Measurements from ENCODE around the gene WDR26. TPM values are rescaled to one million over a fixed set of nuclear protein-coding genes. Genes with fewer than 3 reads are reported as not detected.
A peak's percentile ranks its signal among the peaks of the same experiment; 100 is the strongest.

WDR26 gene
- total RNA-seq, 1 donor from 2014 or later, result 106 TPM

DNA sequence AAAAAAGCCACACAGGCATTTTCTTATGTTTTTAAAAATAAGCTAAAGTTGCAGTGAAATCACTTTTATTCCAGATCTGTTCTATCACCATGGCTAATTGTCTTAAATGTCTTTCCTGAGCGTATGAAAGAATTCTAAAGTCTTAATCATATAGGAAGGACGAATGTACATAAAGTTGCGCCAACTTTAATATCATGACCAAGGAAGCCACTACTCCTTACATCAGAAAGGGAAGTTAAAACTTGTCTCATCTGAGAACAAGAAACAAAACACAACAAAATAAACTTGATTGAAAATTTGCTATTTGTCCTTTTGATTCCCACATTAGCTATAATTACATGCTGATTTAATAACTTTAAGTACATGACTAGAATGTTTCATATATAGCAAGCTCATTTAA, 51.4 kb downstream of the WDR26 start:
- Mint-ChIP-seq H3K27me3 (ENCODE audit: unreplicated experiment) (no peaks in the 10 kb centered on the region), H3K9me3 (ENCODE audit: unreplicated experiment) (no peaks in the 10 kb centered on the region), H3K27ac (ENCODE audit: unreplicated experiment) (no peak overlapping the region), H3K36me3 (ENCODE audit: unreplicated experiment) (peaks cover 29% of the 10 kb centered on the region), H3K4me1 (ENCODE audit: unreplicated experiment) (peaks cover 13% of the 10 kb centered on the region), H3K4me3 (ENCODE audit: unreplicated experiment) (no peak overlapping the region)
- TF ChIP-seq, protein P1, sequence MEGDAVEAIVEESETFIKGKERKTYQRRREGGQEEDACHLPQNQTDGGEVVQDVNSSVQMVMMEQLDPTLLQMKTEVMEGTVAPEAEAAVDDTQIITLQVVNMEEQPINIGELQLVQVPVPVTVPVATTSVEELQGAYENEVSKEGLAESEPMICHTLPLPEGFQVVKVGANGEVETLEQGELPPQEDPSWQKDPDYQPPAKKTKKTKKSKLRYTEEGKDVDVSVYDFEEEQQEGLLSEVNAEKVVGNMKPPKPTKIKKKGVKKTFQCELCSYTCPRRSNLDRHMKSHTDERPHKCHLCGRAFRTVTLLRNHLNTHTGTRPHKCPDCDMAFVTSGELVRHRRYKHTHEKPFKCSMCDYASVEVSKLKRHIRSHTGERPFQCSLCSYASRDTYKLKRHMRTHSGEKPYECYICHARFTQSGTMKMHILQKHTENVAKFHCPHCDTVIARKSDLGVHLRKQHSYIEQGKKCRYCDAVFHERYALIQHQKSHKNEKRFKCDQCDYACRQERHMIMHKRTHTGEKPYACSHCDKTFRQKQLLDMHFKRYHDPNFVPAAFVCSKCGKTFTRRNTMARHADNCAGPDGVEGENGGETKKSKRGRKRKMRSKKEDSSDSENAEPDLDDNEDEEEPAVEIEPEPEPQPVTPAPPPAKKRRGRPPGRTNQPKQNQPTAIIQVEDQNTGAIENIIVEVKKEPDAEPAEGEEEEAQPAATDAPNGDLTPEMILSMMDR (IDR thresholded peaks at IDR 0.05), result no peak
- no peak for DNase-seq (ENCODE audit: extremely low spot score, unreplicated experiment)

DNA sequence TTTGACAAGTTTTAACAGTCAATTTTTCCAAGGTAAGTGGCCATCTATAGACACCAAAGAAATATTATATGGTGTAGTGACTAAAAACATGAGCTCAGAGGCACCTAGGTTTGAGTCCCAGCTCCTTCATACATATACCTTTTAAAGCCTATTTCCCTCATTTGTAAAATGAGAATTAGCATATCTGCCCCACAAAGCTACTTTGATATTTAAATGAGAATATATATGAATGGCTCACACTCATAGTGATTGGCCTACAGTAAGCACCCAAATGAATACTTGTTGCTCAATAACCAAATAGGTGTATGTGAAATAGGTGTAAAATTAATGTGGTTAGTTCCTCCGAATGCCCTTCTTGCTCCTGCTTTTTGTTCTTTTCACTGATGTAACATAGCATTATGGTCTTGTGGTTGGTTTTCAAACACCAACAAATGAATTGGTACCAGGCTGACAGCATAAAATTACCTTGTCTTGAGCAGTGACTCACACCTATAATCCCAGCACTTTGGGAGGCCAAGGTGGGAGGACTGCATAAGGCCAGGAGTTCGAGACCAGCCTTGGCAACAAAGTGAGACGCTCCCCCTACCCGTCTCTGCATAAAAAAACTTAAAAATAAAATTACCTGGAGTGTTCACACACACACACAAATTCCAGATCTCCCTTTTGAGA, 52.6 kb downstream of the WDR26 start:
- H3K36me3 Mint-ChIP-seq (ENCODE audit: unreplicated experiment), result peaks cover 29% of the 10 kb centered on the region
- H3K27me3 Mint-ChIP-seq (ENCODE audit: unreplicated experiment), result no peaks in the 10 kb centered on the region
- peaks cover 14% of the 10 kb centered on the region for H3K4me1 Mint-ChIP-seq (ENCODE audit: unreplicated experiment)
- H3K27ac Mint-ChIP-seq (ENCODE audit: unreplicated experiment), result no peak overlapping the region
- DNase-seq (ENCODE audit: extremely low spot score, unreplicated experiment), result no peak
- TF ChIP-seq, protein P1 (IDR thresholded peaks at IDR 0.05), result no peak
- no peak overlapping the region for H3K4me3 Mint-ChIP-seq (ENCODE audit: unreplicated experiment)
- H3K9me3 Mint-ChIP-seq (ENCODE audit: unreplicated experiment), result no peaks in the 10 kb centered on the region

DNA sequence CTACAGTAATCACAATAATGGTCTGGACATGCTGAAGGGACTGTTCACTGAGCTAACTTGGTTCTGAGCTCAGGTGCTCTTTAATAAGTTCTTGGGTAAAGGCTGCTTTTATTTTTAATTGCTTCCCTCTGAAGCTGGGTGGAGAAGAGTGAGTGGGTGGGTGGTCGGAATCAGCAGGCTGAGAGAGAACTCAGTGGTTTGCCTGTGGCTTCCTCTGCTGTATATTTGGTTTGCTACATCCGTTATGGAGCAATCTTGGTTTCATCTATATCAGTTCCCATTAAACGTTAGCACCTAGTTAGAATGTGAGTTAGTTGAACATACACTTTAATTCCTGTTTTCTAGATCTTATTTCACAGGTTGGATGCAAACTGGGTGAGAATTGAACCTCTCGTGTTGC, 54.6 kb downstream of the WDR26 start:
- no peak for DNase-seq (ENCODE audit: extremely low spot score, unreplicated experiment)
- Mint-ChIP-seq H3K4me3 (ENCODE audit: unreplicated experiment) (no peak overlapping the region), H3K27ac (ENCODE audit: unreplicated experiment) (peak overlapping the region; percentile 4)

DNA sequence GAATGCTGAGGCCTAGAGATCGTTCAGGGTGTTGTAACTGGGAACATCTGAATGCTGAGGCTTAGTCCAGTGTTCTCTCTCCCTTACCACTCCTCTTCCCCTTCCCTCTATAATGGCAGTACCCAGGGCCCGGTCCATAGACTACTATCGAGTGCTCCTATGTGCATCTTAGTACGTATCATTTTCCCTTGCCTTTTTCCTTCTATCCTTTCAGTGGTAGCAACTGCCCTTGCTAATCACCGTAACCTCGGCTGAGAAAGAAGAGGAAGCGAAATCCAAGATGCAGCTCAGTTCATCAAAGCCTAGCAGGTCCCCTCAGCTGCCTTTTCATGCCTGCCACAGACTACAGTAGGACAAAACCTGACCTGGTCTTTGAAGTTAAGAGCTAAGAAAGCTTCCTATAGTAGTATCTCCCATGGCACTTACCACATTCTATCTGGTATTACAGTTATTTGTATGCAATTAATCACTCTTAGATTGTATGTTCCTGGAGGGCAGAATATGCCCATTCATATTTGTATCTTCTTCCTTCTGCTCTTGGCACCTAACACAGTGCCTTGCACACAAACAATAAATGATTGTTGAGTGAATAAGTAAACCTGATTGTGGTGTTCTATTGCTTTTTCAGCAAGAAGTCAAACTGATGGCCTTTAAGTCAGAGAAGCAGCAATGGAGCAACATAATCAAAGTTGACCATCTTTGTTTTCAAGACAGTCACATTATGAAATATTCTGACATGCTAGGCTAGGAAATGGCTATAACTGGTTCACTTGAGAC, 55.6 kb downstream of the WDR26 start:
- Mint-ChIP-seq H3K36me3 (ENCODE audit: unreplicated experiment) (peaks cover 33% of the 10 kb centered on the region), H3K4me1 (ENCODE audit: unreplicated experiment) (peaks cover 10% of the 10 kb centered on the region), H3K4me3 (ENCODE audit: unreplicated experiment) (no peak overlapping the region), H3K9me3 (ENCODE audit: unreplicated experiment) (no peaks in the 10 kb centered on the region), H3K27ac (ENCODE audit: unreplicated experiment) (no peak overlapping the region), H3K27me3 (ENCODE audit: unreplicated experiment) (no peaks in the 10 kb centered on the region)
- TF ChIP-seq, protein P1 (IDR thresholded peaks at IDR 0.05), result no peak
- no peak for DNase-seq (ENCODE audit: extremely low spot score, unreplicated experiment)

More for the DNA sequence above, 54.6 kb downstream of the WDR26 start:
- H3K27me3 Mint-ChIP-seq (ENCODE audit: unreplicated experiment), result no peaks in the 10 kb centered on the region
- TF ChIP-seq, protein P1 (IDR thresholded peaks at IDR 0.05), result no peak
- H3K9me3 Mint-ChIP-seq (ENCODE audit: unreplicated experiment), result no peaks in the 10 kb centered on the region
- H3K4me1 Mint-ChIP-seq (ENCODE audit: unreplicated experiment), result peaks cover 10% of the 10 kb centered on the region
- peaks cover 26% of the 10 kb centered on the region for H3K36me3 Mint-ChIP-seq (ENCODE audit: unreplicated experiment)

DNA sequence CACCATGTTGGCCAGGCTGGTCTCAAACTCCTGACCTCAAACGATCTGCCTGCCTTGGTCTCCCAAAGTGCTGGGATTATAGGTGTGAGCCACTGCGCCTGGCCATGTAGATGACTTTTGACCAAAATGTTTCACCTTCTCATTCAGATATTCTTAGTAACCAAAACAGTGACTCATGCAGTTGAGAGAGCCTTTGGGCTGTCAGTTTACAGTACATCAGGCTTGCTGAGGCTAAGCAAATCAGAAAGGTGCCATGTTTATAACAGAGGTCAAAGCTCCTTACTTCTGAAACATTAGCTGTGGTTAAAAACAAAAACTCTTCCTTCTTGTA, 57.0 kb downstream of the WDR26 start:
- Mint-ChIP-seq H3K36me3 (ENCODE audit: unreplicated experiment) (peaks cover 44% of the 10 kb centered on the region), H3K27ac (ENCODE audit: unreplicated experiment) (peak overlapping the region; percentile 4), H3K9me3 (ENCODE audit: unreplicated experiment) (no peaks in the 10 kb centered on the region), H3K4me1 (ENCODE audit: unreplicated experiment) (peaks cover 10% of the 10 kb centered on the region), H3K27me3 (ENCODE audit: unreplicated experiment) (no peaks in the 10 kb centered on the region), H3K4me3 (ENCODE audit: unreplicated experiment) (no peak overlapping the region)
- no peak for DNase-seq (ENCODE audit: extremely low spot score, unreplicated experiment)
- TF ChIP-seq, protein P1 (IDR thresholded peaks at IDR 0.05), result no peak
